SK-N-SH (cell line): ENCODE results near the gene CCL22.

ENCODE experiments used
- CTCF ChIP-seq: fragments of 200-600 bp; sonication (generic); IDR thresholded peaks from 2 replicates; pipeline ENCODE4 v1.6.1; 2017; ENCODE audit warnings: antibody characterized with exemption, mild to moderate bottlenecking, moderate library complexity
- ELF1 ChIP-seq: IDR thresholded peaks from 2 replicates; pipeline ENCODE4 v1.4.0; 2012
- FOXJ3 ChIP-seq: sonication (generic); formaldehyde crosslinking; IDR thresholded peaks from 2 replicates; pipeline ENCODE4 v1.5.1; 2020; ENCODE audit warnings: mild to moderate bottlenecking, missing genetic modification reagents
- JUND ChIP-seq: IDR thresholded peaks from 2 replicates; pipeline ENCODE4 v1.4.0; 2012
- NFIC ChIP-seq: IDR thresholded peaks from 2 replicates; pipeline ENCODE4 v1.4.0; 2012; ENCODE audit warnings: borderline replicate concordance
- NRF1 ChIP-seq: IDR thresholded peaks from 2 replicates; pipeline ENCODE4 v1.6.1; 2012; ENCODE audit warnings: low read depth, mild to moderate bottlenecking, low read length
- SIN3A ChIP-seq: IDR thresholded peaks from 2 replicates; pipeline ENCODE4 v1.6.1; 2012; ENCODE audit warnings: low read depth, mild to moderate bottlenecking, low read length, moderate library complexity, borderline replicate concordance
- TAF1 ChIP-seq: IDR thresholded peaks from 2 replicates; pipeline ENCODE4 v1.6.1; 2012; ENCODE audit warnings: low read depth, mild to moderate bottlenecking, low read length, moderate library complexity, borderline replicate concordance
- USF1 ChIP-seq: IDR thresholded peaks from 2 replicates; pipeline ENCODE4 v1.4.0; 2012; ENCODE audit warnings: low read depth, borderline replicate concordance
- YY1 ChIP-seq: IDR thresholded peaks from 2 replicates; pipeline ENCODE4 v1.4.0; 2012; ENCODE audit warnings: low read depth, mild to moderate bottlenecking
- TF ChIP-seq, protein P1 (sequence below): IDR thresholded peaks from 2 replicates; pipeline ENCODE4 v1.6.1; 2012; ENCODE audit warnings: mild to moderate bottlenecking, low read depth, low read length, moderate library complexity

DNA sequence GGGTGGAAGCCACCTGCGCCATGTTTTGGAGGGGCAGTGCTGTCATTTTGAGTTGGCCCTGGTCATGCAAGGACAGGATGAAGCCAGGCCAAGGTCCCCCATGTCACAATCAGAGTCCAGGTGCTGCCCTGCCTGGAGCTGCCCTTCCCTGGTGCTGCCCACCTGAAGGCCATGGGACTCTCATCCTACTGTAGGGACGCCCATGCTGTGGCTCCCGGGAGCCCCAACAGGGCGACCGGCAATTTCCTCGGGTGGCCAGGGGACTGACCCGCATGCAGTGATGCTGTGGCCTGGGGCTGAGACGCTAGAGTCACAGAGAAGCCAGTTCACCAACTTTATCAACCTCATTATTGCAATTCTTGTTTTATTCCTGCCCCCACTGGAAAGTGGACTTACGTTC is 54.0 kb downstream of the CCL22 start:
- TF ChIP-seq CTCF (no peak), USF1 (no peak), YY1 (no peak), NFIC (no peak), JUND (no peak), NRF1 (no peak), FOXJ3 (CRISPR knock-in tag) (no peak), TAF1 (no peak), SIN3A (no peak), ELF1 (no peak)
- TF ChIP-seq, protein P1, sequence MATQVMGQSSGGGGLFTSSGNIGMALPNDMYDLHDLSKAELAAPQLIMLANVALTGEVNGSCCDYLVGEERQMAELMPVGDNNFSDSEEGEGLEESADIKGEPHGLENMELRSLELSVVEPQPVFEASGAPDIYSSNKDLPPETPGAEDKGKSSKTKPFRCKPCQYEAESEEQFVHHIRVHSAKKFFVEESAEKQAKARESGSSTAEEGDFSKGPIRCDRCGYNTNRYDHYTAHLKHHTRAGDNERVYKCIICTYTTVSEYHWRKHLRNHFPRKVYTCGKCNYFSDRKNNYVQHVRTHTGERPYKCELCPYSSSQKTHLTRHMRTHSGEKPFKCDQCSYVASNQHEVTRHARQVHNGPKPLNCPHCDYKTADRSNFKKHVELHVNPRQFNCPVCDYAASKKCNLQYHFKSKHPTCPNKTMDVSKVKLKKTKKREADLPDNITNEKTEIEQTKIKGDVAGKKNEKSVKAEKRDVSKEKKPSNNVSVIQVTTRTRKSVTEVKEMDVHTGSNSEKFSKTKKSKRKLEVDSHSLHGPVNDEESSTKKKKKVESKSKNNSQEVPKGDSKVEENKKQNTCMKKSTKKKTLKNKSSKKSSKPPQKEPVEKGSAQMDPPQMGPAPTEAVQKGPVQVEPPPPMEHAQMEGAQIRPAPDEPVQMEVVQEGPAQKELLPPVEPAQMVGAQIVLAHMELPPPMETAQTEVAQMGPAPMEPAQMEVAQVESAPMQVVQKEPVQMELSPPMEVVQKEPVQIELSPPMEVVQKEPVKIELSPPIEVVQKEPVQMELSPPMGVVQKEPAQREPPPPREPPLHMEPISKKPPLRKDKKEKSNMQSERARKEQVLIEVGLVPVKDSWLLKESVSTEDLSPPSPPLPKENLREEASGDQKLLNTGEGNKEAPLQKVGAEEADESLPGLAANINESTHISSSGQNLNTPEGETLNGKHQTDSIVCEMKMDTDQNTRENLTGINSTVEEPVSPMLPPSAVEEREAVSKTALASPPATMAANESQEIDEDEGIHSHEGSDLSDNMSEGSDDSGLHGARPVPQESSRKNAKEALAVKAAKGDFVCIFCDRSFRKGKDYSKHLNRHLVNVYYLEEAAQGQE = no peak
